Measurements from ENCODE around the gene HK3. TPM values are rescaled to one million over a fixed set of nuclear protein-coding genes. Genes with fewer than 3 reads are reported as not detected.

Gene HK3
- total and polyA plus RNA-seq, 4 donors, result 4.3 to 25.5 (median 13.3) TPM

DNA sequence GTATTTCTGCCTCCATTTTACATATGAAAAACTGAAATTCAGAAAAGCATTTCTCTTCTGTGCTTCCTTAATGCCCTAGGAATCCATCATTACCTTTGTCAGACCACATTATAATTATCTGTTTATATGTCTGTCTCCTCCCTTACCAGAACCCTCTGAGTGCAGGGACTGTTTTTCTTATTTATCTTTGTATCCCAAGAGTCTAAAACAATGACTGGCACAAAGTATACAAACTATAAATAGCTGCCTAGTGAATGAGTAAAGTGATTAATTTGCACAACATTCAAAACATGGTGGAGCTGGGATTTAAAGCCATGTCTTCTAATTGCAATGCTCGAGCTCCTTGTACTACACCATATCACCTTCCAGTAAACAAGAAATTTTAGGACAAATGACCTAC is 49.3 kb upstream of the HK3 start:
- no peak overlapping the region for H3K9ac ChIP-seq (ENCODE audit: low read depth in 1 of 2, low read length in 2 of 2)
- peaks cover 0 to 3% (median 0%) of the 10 kb centered on the region in 4 donors for H3K4me1 ChIP-seq (ENCODE audit: control insufficient read depth in 4 of 4, insufficient read depth in 4 of 4, low read length in 3 of 4)
- DNase-seq (ENCODE audit: low spot score), result no peak
- H3K36me3 ChIP-seq (ENCODE audit: control insufficient read depth in 4 of 4, insufficient read depth in 3 of 4, low read depth in 1 of 4, low read length in 3 of 4), result peaks cover 1 to 17% (median 14%) of the 10 kb centered on the region in 4 donors
- H3K27ac ChIP-seq (ENCODE audit: low read depth in 1 of 2, low read length in 2 of 2), result no peak overlapping the region
- no peaks in the 10 kb centered on the region for H3K27me3 ChIP-seq (ENCODE audit: control insufficient read depth in 4 of 4, insufficient read depth in 4 of 4, low read length in 3 of 4)
- WGBS, result 87% methylated on average over 1 of the region's 1 CpG
- H3K4me3 ChIP-seq (ENCODE audit: low read depth in 1 of 3, low read length in 3 of 3), result no peak overlapping the region
- TF ChIP-seq YY1 (IDR thresholded peaks at IDR 0.05), result no peak
- no peak for TF ChIP-seq FOXA1 (IDR thresholded peaks at IDR 0.05)
- TF ChIP-seq FOXA2 (IDR thresholded peaks at IDR 0.05), result no peak
- TF ChIP-seq HNF4G (IDR thresholded peaks at IDR 0.05), result no peak
- no peak for TF ChIP-seq NR2F2 (IDR thresholded peaks at IDR 0.05)
- no peak for TF ChIP-seq HNF4A (conservative IDR thresholded peaks at IDR 0.05)
- TF ChIP-seq, protein P1, sequence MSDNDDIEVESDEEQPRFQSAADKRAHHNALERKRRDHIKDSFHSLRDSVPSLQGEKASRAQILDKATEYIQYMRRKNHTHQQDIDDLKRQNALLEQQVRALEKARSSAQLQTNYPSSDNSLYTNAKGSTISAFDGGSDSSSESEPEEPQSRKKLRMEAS (IDR thresholded peaks at IDR 0.05), result no peak
- H3K9me3 ChIP-seq (ENCODE audit: control insufficient read depth in 4 of 4, low read length in 3 of 4), result no peaks in the 10 kb centered on the region

GRCh38 chr5:176947847-176948246 is 48.7 kb upstream of the HK3 start:
- no peak for DNase-seq (ENCODE audit: low spot score)
- no peak overlapping the region for H3K27ac ChIP-seq (ENCODE audit: low read depth in 1 of 2, low read length in 2 of 2)
- H3K9ac ChIP-seq (ENCODE audit: low read depth in 1 of 2, low read length in 2 of 2), result no peak overlapping the region
- TF ChIP-seq ZBTB33 (IDR thresholded peaks at IDR 0.05) (no peak), NR2F2 (IDR thresholded peaks at IDR 0.05) (no peak), GABPA (IDR thresholded peaks at IDR 0.05 in 1 of 2, conservative IDR thresholded peaks at IDR 0.05 in 1 of 2) (no peak), FOXA1 (IDR thresholded peaks at IDR 0.05) (no peak), JUND (IDR thresholded peaks at IDR 0.05) (no peak), RAD21 (IDR thresholded peaks at IDR 0.05) (no peak), EGR1 (IDR thresholded peaks at IDR 0.05; ENCODE audit: low read depth in 2 of 2) (no peak), YY1 (IDR thresholded peaks at IDR 0.05) (no peak), FOXA2 (IDR thresholded peaks at IDR 0.05) (no peak), HNF4A (conservative IDR thresholded peaks at IDR 0.05) (no peak), TAF1 (conservative IDR thresholded peaks at IDR 0.05) (no peak), RXRA (IDR thresholded peaks at IDR 0.05) (no peak), SP1 (IDR thresholded peaks at IDR 0.05) (no peak), HNF4G (IDR thresholded peaks at IDR 0.05) (no peak)
- TF ChIP-seq, protein P2, sequence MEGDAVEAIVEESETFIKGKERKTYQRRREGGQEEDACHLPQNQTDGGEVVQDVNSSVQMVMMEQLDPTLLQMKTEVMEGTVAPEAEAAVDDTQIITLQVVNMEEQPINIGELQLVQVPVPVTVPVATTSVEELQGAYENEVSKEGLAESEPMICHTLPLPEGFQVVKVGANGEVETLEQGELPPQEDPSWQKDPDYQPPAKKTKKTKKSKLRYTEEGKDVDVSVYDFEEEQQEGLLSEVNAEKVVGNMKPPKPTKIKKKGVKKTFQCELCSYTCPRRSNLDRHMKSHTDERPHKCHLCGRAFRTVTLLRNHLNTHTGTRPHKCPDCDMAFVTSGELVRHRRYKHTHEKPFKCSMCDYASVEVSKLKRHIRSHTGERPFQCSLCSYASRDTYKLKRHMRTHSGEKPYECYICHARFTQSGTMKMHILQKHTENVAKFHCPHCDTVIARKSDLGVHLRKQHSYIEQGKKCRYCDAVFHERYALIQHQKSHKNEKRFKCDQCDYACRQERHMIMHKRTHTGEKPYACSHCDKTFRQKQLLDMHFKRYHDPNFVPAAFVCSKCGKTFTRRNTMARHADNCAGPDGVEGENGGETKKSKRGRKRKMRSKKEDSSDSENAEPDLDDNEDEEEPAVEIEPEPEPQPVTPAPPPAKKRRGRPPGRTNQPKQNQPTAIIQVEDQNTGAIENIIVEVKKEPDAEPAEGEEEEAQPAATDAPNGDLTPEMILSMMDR (IDR thresholded peaks at IDR 0.05; ENCODE audit: low read depth, low read length, missing input control), result no peak
- TF ChIP-seq, protein P3, sequence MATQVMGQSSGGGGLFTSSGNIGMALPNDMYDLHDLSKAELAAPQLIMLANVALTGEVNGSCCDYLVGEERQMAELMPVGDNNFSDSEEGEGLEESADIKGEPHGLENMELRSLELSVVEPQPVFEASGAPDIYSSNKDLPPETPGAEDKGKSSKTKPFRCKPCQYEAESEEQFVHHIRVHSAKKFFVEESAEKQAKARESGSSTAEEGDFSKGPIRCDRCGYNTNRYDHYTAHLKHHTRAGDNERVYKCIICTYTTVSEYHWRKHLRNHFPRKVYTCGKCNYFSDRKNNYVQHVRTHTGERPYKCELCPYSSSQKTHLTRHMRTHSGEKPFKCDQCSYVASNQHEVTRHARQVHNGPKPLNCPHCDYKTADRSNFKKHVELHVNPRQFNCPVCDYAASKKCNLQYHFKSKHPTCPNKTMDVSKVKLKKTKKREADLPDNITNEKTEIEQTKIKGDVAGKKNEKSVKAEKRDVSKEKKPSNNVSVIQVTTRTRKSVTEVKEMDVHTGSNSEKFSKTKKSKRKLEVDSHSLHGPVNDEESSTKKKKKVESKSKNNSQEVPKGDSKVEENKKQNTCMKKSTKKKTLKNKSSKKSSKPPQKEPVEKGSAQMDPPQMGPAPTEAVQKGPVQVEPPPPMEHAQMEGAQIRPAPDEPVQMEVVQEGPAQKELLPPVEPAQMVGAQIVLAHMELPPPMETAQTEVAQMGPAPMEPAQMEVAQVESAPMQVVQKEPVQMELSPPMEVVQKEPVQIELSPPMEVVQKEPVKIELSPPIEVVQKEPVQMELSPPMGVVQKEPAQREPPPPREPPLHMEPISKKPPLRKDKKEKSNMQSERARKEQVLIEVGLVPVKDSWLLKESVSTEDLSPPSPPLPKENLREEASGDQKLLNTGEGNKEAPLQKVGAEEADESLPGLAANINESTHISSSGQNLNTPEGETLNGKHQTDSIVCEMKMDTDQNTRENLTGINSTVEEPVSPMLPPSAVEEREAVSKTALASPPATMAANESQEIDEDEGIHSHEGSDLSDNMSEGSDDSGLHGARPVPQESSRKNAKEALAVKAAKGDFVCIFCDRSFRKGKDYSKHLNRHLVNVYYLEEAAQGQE (IDR thresholded peaks at IDR 0.05), result no peak
- TF ChIP-seq, protein P1 (IDR thresholded peaks at IDR 0.05), result no peak
- TF ChIP-seq, protein P4, sequence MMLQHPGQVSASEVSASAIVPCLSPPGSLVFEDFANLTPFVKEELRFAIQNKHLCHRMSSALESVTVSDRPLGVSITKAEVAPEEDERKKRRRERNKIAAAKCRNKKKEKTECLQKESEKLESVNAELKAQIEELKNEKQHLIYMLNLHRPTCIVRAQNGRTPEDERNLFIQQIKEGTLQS (IDR thresholded peaks at IDR 0.05), result no peak
- 94% methylated on average over 2 of the region's 2 CpGs for WGBS
- no peaks in the 10 kb centered on the region for H3K9me3 ChIP-seq (ENCODE audit: control insufficient read depth in 4 of 4, low read length in 3 of 4)
- peaks cover 1 to 24% (median 17%) of the 10 kb centered on the region in 4 donors for H3K36me3 ChIP-seq (ENCODE audit: control insufficient read depth in 4 of 4, insufficient read depth in 3 of 4, low read depth in 1 of 4, low read length in 3 of 4)
- peaks cover 0 to 3% (median 0%) of the 10 kb centered on the region in 4 donors for H3K4me1 ChIP-seq (ENCODE audit: control insufficient read depth in 4 of 4, insufficient read depth in 4 of 4, low read length in 3 of 4)
- H3K27me3 ChIP-seq (ENCODE audit: control insufficient read depth in 4 of 4, insufficient read depth in 4 of 4, low read length in 3 of 4), result no peaks in the 10 kb centered on the region
- H3K4me3 ChIP-seq (ENCODE audit: low read depth in 1 of 3, low read length in 3 of 3), result no peak overlapping the region

All from liver (tissue), 9 donors.